HepG2 (cell line): ENCODE measurements around the gene MACROD2. TPM values are rescaled to one million over a fixed set of nuclear protein-coding genes. Genes with fewer than 3 reads are reported as not detected.

Source experiments
- EED ChIP-seq: sonication (generic); formaldehyde crosslinking; IDR thresholded peaks from 2 replicates; pipeline ENCODE4 v1.5.0; 2020; ENCODE audit warnings: mild to moderate bottlenecking, missing genetic modification reagents
- PRPF4 ChIP-seq: fragments of 200-400 bp; formaldehyde crosslinking; IDR thresholded peaks from 2 replicates; pipeline ENCODE4 v1.6.1; 2016; ENCODE audit warnings: low read length, low read depth; ENCODE audit not compliant: poor library complexity, severe bottlenecking
- ZFP90 ChIP-seq: sonication (generic); formaldehyde crosslinking; IDR thresholded peaks from 2 replicates; pipeline ENCODE4 v1.8.0; 2022; ENCODE audit warnings: missing genetic modification reagents, mild to moderate bottlenecking, inconsistent platforms, borderline replicate concordance
- ZNF235 ChIP-seq: sonication (generic); formaldehyde crosslinking; IDR thresholded peaks from 2 replicates; pipeline ENCODE4 v1.8.1; 2023; ENCODE audit warnings: mild to moderate bottlenecking, missing genetic modification reagents, borderline replicate concordance
- ZNF572 ChIP-seq: sonication (generic); formaldehyde crosslinking; IDR thresholded peaks from 2 replicates; pipeline ENCODE4 v1.5.1; 2020; ENCODE audit warnings: mild to moderate bottlenecking, missing genetic modification reagents
- ZNF577 ChIP-seq: sonication (generic); formaldehyde crosslinking; IDR thresholded peaks from 2 replicates; pipeline ENCODE4 v1.4.0; 2020; ENCODE audit warnings: mild to moderate bottlenecking, low read depth, missing genetic modification reagents, borderline replicate concordance
- ZNF615 ChIP-seq: sonication (generic); formaldehyde crosslinking; IDR thresholded peaks from 2 replicates; pipeline ENCODE4 v1.5.0; 2020; ENCODE audit warnings: mild to moderate bottlenecking, missing genetic modification reagents, borderline replicate concordance
- ZNF619 ChIP-seq: sonication (generic); formaldehyde crosslinking; IDR thresholded peaks from 2 replicates; pipeline ENCODE4 v1.4.0; 2020; ENCODE audit warnings: mild to moderate bottlenecking, missing genetic modification reagents
- ZNF749 ChIP-seq: sonication (generic); formaldehyde crosslinking; IDR thresholded peaks from 2 replicates; pipeline ENCODE4 v1.8.0; 2022; ENCODE audit warnings: mild to moderate bottlenecking, missing genetic modification reagents, moderate library complexity, borderline replicate concordance
- polyA plus RNA-seq, 8 experiments: library from polyadenylated mRNA; depleted of rRNA in 3 of 8; stranded (reverse) in 7 of 8; unstranded in 1 of 8; fragments of >200 nt; fragmentation: Illumina TruSeq in 4 of 8; extraction: Trizol in 4 of 8; gene quantifications; 2 replicates each; pipeline versions ENCODE4 v1.2.1 to v1.2.3, GENCODE V29; 2011 to 2016; ENCODE audit warnings: low read depth in 4 of 8, missing spikeins in 1 of 8, mixed read lengths in 1 of 8; ENCODE audit not compliant: insufficient read depth in 1 of 8
- total RNA-seq, 5 experiments: library from RNA; depleted of rRNA; stranded (reverse); fragments of >200 nt; fragmentation: Illumina TruSeq; extraction: Trizol; gene quantifications; 2 replicates each; pipeline ENCODE4 v1.2.3, GENCODE V29; 2016; ENCODE audit warnings: low read depth in 1 of 5
- TF ChIP-seq, protein P1 (sequence below): sonication (generic); formaldehyde crosslinking; IDR thresholded peaks from 2 replicates; pipeline ENCODE4 v1.5.0; 2020; ENCODE audit warnings: mild to moderate bottlenecking, missing genetic modification reagents, borderline replicate concordance
- TF ChIP-seq, protein P2 (sequence below): sonication (generic); formaldehyde crosslinking; IDR thresholded peaks from 2 replicates; pipeline ENCODE4 v1.5.0; 2020; ENCODE audit warnings: missing genetic modification reagents
- TF ChIP-seq, protein P3 (sequence below), 2 experiments: fragments of 450-650 bp in 1 of 2; sonication (generic) in 1 of 2; formaldehyde crosslinking in 1 of 2; IDR thresholded peaks; 2 replicates each; pipeline versions ENCODE4 v1.6.1 to v1.8.0; 2016 to 2022; ENCODE audit warnings: antibody characterized with exemption in 1 of 2, mild to moderate bottlenecking in 1 of 2, missing genetic modification reagents in 1 of 2

Gene MACROD2
- total and polyA plus RNA-seq, 2 of the 13 experiments (the other 11 are each of a cell fraction or from before 2014, with no cell fraction given) = 0.13 to 0.51 TPM

DNA sequence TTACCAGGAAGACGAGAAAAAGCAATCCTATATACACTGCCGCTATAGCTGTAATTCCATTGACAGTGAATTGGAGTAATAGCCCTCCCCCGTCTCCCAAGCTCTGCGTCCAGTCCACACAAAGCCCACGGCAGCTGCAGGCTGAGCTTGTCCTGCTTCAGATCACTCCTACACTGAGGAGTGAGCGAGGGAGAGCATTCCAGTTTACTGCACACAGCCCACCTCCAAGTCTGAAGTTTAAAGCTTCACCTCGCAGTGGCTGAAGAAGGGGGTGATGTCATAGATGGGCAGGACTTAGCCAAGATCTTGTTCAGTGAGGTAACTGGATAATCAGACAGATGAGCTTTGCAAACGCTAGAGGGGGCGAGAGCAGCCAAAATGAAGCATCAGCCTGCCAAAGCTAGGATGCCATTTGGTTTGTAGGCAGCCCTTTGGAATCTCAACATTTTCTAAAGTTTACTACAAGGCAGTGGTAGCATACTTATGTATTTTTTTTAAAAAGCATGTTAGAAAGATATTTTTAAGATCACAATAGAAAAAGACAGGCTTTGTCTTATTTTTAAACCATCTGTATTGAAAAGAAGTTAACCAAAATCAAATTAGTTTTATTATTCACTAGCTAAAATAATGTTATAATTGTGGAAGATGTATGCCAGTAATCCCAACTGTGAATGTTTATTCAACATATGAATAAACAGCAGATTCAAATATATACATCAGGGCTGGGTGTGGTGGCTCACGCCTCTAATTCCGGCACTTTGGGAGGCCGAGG is 342.3 kb downstream of the MACROD2 start, which contains the start of gene FLRT3 (continued):
- TF ChIP-seq, protein P1, sequence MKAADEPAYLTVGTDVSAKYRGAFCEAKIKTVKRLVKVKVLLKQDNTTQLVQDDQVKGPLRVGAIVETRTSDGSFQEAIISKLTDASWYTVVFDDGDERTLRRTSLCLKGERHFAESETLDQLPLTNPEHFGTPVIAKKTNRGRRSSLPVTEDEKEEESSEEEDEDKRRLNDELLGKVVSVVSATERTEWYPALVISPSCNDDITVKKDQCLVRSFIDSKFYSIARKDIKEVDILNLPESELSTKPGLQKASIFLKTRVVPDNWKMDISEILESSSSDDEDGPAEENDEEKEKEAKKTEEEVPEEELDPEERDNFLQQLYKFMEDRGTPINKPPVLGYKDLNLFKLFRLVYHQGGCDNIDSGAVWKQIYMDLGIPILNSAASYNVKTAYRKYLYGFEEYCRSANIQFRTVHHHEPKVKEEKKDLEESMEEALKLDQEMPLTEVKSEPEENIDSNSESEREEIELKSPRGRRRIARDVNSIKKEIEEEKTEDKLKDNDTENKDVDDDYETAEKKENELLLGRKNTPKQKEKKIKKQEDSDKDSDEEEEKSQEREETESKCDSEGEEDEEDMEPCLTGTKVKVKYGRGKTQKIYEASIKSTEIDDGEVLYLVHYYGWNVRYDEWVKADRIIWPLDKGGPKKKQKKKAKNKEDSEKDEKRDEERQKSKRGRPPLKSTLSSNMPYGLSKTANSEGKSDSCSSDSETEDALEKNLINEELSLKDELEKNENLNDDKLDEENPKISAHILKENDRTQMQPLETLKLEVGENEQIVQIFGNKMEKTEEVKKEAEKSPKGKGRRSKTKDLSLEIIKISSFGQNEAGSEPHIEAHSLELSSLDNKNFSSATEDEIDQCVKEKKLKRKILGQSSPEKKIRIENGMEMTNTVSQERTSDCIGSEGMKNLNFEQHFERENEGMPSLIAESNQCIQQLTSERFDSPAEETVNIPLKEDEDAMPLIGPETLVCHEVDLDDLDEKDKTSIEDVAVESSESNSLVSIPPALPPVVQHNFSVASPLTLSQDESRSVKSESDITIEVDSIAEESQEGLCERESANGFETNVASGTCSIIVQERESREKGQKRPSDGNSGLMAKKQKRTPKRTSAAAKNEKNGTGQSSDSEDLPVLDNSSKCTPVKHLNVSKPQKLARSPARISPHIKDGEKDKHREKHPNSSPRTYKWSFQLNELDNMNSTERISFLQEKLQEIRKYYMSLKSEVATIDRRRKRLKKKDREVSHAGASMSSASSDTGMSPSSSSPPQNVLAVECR (CRISPR knock-in tag) = no peak
- no peak for TF ChIP-seq ZNF615 (CRISPR knock-in tag)
- TF ChIP-seq PRPF4 = no peak
- TF ChIP-seq ZNF619 (CRISPR knock-in tag) = no peak
- TF ChIP-seq, protein P2, sequence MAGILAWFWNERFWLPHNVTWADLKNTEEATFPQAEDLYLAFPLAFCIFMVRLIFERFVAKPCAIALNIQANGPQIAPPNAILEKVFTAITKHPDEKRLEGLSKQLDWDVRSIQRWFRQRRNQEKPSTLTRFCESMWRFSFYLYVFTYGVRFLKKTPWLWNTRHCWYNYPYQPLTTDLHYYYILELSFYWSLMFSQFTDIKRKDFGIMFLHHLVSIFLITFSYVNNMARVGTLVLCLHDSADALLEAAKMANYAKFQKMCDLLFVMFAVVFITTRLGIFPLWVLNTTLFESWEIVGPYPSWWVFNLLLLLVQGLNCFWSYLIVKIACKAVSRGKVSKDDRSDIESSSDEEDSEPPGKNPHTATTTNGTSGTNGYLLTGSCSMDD (CRISPR knock-in tag) = no peak
- no peak for TF ChIP-seq ZFP90
- no peak for TF ChIP-seq EED (CRISPR knock-in tag)
- TF ChIP-seq ZNF577 (CRISPR knock-in tag) = no peak
- TF ChIP-seq ZNF749 = no peak
- no peak for TF ChIP-seq ZNF572 (CRISPR knock-in tag)
- TF ChIP-seq ZNF235 = no peak
- TF ChIP-seq, protein P3, sequence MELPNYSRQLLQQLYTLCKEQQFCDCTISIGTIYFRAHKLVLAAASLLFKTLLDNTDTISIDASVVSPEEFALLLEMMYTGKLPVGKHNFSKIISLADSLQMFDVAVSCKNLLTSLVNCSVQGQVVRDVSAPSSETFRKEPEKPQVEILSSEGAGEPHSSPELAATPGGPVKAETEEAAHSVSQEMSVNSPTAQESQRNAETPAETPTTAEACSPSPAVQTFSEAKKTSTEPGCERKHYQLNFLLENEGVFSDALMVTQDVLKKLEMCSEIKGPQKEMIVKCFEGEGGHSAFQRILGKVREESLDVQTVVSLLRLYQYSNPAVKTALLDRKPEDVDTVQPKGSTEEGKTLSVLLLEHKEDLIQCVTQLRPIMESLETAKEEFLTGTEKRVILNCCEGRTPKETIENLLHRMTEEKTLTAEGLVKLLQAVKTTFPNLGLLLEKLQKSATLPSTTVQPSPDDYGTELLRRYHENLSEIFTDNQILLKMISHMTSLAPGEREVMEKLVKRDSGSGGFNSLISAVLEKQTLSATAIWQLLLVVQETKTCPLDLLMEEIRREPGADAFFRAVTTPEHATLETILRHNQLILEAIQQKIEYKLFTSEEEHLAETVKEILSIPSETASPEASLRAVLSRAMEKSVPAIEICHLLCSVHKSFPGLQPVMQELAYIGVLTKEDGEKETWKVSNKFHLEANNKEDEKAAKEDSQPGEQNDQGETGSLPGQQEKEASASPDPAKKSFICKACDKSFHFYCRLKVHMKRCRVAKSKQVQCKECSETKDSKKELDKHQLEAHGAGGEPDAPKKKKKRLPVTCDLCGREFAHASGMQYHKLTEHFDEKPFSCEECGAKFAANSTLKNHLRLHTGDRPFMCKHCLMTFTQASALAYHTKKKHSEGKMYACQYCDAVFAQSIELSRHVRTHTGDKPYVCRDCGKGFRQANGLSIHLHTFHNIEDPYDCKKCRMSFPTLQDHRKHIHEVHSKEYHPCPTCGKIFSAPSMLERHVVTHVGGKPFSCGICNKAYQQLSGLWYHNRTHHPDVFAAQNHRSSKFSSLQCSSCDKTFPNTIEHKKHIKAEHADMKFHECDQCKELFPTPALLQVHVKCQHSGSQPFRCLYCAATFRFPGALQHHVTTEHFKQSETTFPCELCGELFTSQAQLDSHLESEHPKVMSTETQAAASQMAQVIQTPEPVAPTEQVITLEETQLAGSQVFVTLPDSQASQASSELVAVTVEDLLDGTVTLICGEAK (IDR thresholded peaks at IDR 0.05) = no peak
- TF ChIP-seq, protein P3 (CRISPR knock-in tag; IDR thresholded peaks at IDR 0.05) = no peak
